ENCODE data around the gene ADGRE1.
"Not testable (repeated sequence)": the region's sequence is repeated elsewhere in the genome, so short reads cannot be mapped to it uniquely, and the experiment has no call there.

DNA sequence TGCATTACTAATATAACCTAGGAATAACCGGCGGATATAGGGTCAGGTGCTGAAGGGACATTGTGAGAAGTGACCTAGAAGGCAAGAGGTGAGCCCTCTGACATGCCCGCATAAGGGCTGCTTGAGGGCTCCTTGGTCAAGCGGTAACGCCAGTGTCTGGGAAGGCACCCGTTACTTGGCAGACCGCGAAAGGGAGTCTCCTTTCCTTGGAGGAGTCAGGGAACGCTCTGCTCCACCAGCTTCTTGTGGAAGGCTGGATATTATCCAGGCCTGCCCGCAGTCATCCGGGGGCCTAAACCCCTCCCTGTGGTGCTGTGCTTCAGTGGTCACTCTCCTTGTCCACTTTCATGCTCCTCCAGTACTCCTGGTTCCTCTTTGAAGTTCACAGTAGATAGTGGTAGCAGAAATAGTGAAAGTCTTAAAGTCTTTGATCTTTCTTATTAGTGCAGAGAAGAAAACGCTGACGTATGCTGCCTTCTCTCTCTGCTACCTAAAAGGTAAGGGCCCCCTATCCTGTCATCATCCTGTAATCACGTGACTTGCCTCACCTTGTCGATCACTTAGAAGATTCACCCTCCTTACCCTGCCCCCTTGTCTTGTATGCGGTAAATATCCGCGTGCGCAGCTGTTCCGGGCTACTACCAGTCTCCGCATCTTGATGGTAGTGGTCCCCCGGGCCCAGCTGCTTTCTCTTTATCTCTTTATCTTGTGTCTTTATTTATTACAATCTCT, 18.1 kb upstream of the ADGRE1 start:
- TF ChIP-seq, protein P1, sequence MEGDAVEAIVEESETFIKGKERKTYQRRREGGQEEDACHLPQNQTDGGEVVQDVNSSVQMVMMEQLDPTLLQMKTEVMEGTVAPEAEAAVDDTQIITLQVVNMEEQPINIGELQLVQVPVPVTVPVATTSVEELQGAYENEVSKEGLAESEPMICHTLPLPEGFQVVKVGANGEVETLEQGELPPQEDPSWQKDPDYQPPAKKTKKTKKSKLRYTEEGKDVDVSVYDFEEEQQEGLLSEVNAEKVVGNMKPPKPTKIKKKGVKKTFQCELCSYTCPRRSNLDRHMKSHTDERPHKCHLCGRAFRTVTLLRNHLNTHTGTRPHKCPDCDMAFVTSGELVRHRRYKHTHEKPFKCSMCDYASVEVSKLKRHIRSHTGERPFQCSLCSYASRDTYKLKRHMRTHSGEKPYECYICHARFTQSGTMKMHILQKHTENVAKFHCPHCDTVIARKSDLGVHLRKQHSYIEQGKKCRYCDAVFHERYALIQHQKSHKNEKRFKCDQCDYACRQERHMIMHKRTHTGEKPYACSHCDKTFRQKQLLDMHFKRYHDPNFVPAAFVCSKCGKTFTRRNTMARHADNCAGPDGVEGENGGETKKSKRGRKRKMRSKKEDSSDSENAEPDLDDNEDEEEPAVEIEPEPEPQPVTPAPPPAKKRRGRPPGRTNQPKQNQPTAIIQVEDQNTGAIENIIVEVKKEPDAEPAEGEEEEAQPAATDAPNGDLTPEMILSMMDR (IDR thresholded peaks at IDR 0.05; ENCODE audit: control extremely low read depth in 1 of 3, insufficient read depth in 1 of 3, low read depth in 1 of 3, low read length in 3 of 3): not testable (repeated sequence)
- TF ChIP-seq TAF7 (optimal IDR thresholded peaks at IDR 0.05; ENCODE audit: borderline replicate concordance, low read depth, low read length); RXRA (IDR thresholded peaks at IDR 0.05; ENCODE audit: insufficient read depth, low read depth, low read length); POLR2AphosphoS5 (IDR thresholded peaks at IDR 0.05; ENCODE audit: low read depth, low read length); EP300 (IDR thresholded peaks at IDR 0.05; ENCODE audit: borderline replicate concordance in 1 of 2, low read depth in 2 of 2, low read length in 2 of 2); TAF1 (IDR thresholded peaks at IDR 0.05; ENCODE audit: low read depth, low read length); BACH1 (IDR thresholded peaks at IDR 0.05; ENCODE audit: low read length); SIRT6 (IDR thresholded peaks at IDR 0.05; ENCODE audit: low read length); JUND (IDR thresholded peaks at IDR 0.05; ENCODE audit: low read length); CHD2 (IDR thresholded peaks at IDR 0.05; ENCODE audit: low read length); HDAC6 (IDR thresholded peaks at IDR 0.05; ENCODE audit: low read depth, low read length); EZH2 (IDR thresholded peaks at IDR 0.05; ENCODE audit: low read depth, low read length, severe bottlenecking): not testable (repeated sequence)
- TF ChIP-seq, protein P2, sequence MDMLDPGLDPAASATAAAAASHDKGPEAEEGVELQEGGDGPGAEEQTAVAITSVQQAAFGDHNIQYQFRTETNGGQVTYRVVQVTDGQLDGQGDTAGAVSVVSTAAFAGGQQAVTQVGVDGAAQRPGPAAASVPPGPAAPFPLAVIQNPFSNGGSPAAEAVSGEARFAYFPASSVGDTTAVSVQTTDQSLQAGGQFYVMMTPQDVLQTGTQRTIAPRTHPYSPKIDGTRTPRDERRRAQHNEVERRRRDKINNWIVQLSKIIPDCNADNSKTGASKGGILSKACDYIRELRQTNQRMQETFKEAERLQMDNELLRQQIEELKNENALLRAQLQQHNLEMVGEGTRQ (IDR thresholded peaks at IDR 0.05; ENCODE audit: low read length): not testable (repeated sequence)

Measured in H1 (cell line).